CD14-positive monocyte (primary cell): ENCODE data around the gene BMPR1B. TPM values are rescaled to one million over a fixed set of nuclear protein-coding genes. Genes with fewer than 3 reads are reported as not detected.

ENCODE experiments used
- DNase-seq, 3 donors: peaks; one replicate each; pipeline ENCODE4 v3.0.0-alpha.2; 2011 to 2022
- H2AFZ ChIP-seq: 2 replicates; pipeline ENCODE4 v1.6.0; 2012; ENCODE audit warnings: mild to moderate bottlenecking, low read depth, low read length, inconsistent platforms; ENCODE audit not compliant: insufficient read depth, poor library complexity, severe bottlenecking
- H3K27ac ChIP-seq, 2 donors: 1 replicate in 1 of 2; 2 replicates in 1 of 2; pipeline ENCODE4 v1.5.1; 2012 to 2013; ENCODE audit warnings: low read length in 2 of 2, control low read depth in 1 of 2, inconsistent platforms in 1 of 2, low read depth in 1 of 2, mild to moderate bottlenecking in 1 of 2
- H3K27me3 ChIP-seq, 2 donors: one replicate each; pipeline versions ENCODE4 v1.6.0 to v1.6.1; 2011 to 2013; ENCODE audit warnings: low read length in 2 of 2; ENCODE audit not compliant: control insufficient read depth in 2 of 2, insufficient read depth in 2 of 2
- H3K36me3 ChIP-seq, 2 donors: replicated peaks in 1 of 2; 1 replicate in 1 of 2; 2 replicates in 1 of 2; pipeline versions ENCODE4 v1.5.1 to v1.6.1; 2012 to 2013; ENCODE audit warnings: low read length in 2 of 2, control low read depth in 1 of 2, inconsistent platforms in 1 of 2, mild to moderate bottlenecking in 1 of 2; ENCODE audit not compliant: insufficient read depth in 2 of 2, control insufficient read depth in 1 of 2
- H3K4me1 ChIP-seq, 2 donors: 1 replicate in 1 of 2; 2 replicates in 1 of 2; pipeline versions ENCODE4 v1.5.1 to v1.6.1; 2012 to 2013; ENCODE audit warnings: low read length in 2 of 2, control low read depth in 1 of 2, inconsistent platforms in 1 of 2, mild to moderate bottlenecking in 1 of 2, moderate library complexity in 1 of 2; ENCODE audit not compliant: insufficient read depth in 2 of 2, control insufficient read depth in 1 of 2
- H3K4me2 ChIP-seq: replicated peaks from 2 replicates; pipeline ENCODE3; 2012; ENCODE audit warnings: low read length, moderate library complexity, mild to moderate bottlenecking; ENCODE audit not compliant: poor library complexity, severe bottlenecking; ENCODE audit errors: extremely low read depth
- H3K4me3 ChIP-seq, 3 experiments: fragments of 200-600 bp in 1 of 3; sonication (generic) in 1 of 3; replicated peaks in 1 of 3; 1 replicate in 2 of 3; 2 replicates in 1 of 3; pipeline ENCODE4 v1.5.1; 2011 to 2013; ENCODE audit warnings: low read length in 3 of 3, mild to moderate bottlenecking in 3 of 3, control low read depth in 2 of 3, low read depth in 2 of 3, inconsistent platforms in 1 of 3, moderate library complexity in 1 of 3
- H3K79me2 ChIP-seq: 2 replicates; pipeline ENCODE4 v1.6.0; 2012; ENCODE audit warnings: mild to moderate bottlenecking, control low read depth, inconsistent platforms, low read length, moderate library complexity; ENCODE audit not compliant: insufficient read depth
- H3K9ac ChIP-seq: 2 replicates; pipeline ENCODE4 v1.6.0; 2017; ENCODE audit warnings: low read length, mild to moderate bottlenecking; ENCODE audit not compliant: insufficient read depth, poor library complexity, severe bottlenecking
- H3K9me3 ChIP-seq, 2 donors: replicated peaks in 1 of 2; 1 replicate in 1 of 2; 2 replicates in 1 of 2; pipeline versions ENCODE4 v1.5.1 to v1.6.1; 2012 to 2013; ENCODE audit warnings: low read length in 2 of 2, control low read depth in 1 of 2; ENCODE audit not compliant: control insufficient read depth in 1 of 2, insufficient read depth in 1 of 2
- H4K20me1 ChIP-seq: 2 replicates; pipeline ENCODE4 v1.6.0; 2012; ENCODE audit warnings: mild to moderate bottlenecking, low read length, control low read depth, moderate library complexity; ENCODE audit not compliant: insufficient read depth
- H3K27ac Mint-ChIP-seq, 7 donors: one replicate each; pipeline ENCODE4 v1.8.0; 2020; ENCODE audit warnings: mild to moderate bottlenecking in 7 of 7, mixed read lengths in 7 of 7, moderate library complexity in 6 of 7, inconsistent platforms in 2 of 7
- H3K27me3 Mint-ChIP-seq, 3 donors: one replicate each; pipeline ENCODE4 v1.8.0; 2021 to 2022; ENCODE audit warnings: low read depth in 3 of 3, mild to moderate bottlenecking in 3 of 3, mixed read lengths in 3 of 3, moderate library complexity in 3 of 3, inconsistent platforms in 1 of 3
- H3K36me3 Mint-ChIP-seq, 2 donors: one replicate each; pipeline ENCODE4 v1.8.0; 2020; ENCODE audit warnings: mixed read lengths in 2 of 2, inconsistent platforms in 1 of 2, mild to moderate bottlenecking in 1 of 2
- H3K4me1 Mint-ChIP-seq: one replicate; pipeline ENCODE4 v1.8.0; 2020; ENCODE audit warnings: mild to moderate bottlenecking, mixed read lengths
- H3K4me3 Mint-ChIP-seq, 2 donors: one replicate each; pipeline ENCODE4 v1.8.0; 2020; ENCODE audit warnings: mild to moderate bottlenecking in 2 of 2, mixed read lengths in 2 of 2, moderate library complexity in 1 of 2
- H3K9me3 Mint-ChIP-seq, 7 donors: one replicate each; pipeline ENCODE4 v1.8.0; 2020 to 2022; ENCODE audit warnings: mixed read lengths in 7 of 7, mild to moderate bottlenecking in 6 of 7, moderate library complexity in 6 of 7, inconsistent platforms in 2 of 7
- WGBS: methylation state at CpG from one replicate; pipeline ENCODE4 v1.1.5; 2013; ENCODE audit warnings: missing lambda C conversion rate; ENCODE audit not compliant: insufficient coverage; 5-methylcytosine and 5-hydroxymethylcytosine counted together
- intact Hi-C, 2 donors: fragments of 100-400 bp; cut with micrococcal nuclease; formaldehyde crosslinking; loops; one replicate each; pipeline versions ENCODE4 v1.15.0 to v1.15.1; 2023
- polyA plus RNA-seq, 3 donors: library from polyadenylated mRNA; depleted of rRNA in 1 of 3; unstranded in 2 of 3; stranded (reverse) in 1 of 3; fragments of 300-500 nt in 2 of 3; fragments of >200 nt in 1 of 3; fragmentation: Illumina TruSeq in 2 of 3; gene quantifications; 1 replicate in 2 of 3; 2 replicates in 1 of 3; pipeline ENCODE4 v1.2.3, GENCODE V29; 2012 to 2021
- TF ChIP-seq, protein P1 (sequence below): fragments of 200-600 bp; IDR thresholded peaks from one replicate; pipeline ENCODE4 v1.8.0; 2022; ENCODE audit warnings: antibody characterized with exemption, mild to moderate bottlenecking

BMPR1B gene
- polyA plus RNA-seq, 3 donors: not detected

DNA sequence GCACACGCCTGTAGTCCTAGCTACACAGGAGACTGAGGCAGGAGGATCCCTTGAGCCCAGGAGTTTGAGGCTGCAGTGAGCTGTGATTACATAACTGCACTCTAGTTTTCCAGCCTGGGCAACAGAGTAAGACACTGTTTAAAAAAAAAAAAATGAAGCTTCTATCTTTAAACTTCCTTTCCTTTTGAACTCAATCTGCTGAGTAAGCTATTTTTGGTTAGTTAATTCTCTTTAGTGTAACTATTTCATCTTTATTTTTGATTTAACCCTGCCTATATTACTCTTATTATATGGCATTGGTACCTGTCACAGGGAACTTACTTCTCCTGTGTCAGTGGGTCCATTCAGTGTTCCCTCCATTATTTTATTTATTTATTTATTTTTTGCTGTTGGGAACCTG lies 160.8 kb downstream of the BMPR1B start:
- Histone ChIP-seq H2AFZ (no peak overlapping the region), H3K4me2 (no peak overlapping the region), H3K27ac (no peak overlapping the region), H3K9me3 (peaks cover 0 to 7% of the 10 kb centered on the region in 2 donors), H3K9ac (no peak overlapping the region), H3K36me3 (no peaks in the 10 kb centered on the region), H3K27me3 (no peaks in the 10 kb centered on the region), H4K20me1 (no peaks in the 10 kb centered on the region), H3K79me2 (no peaks in the 10 kb centered on the region), H3K4me3 (no peak overlapping the region), H3K4me1 (no peaks in the 10 kb centered on the region)
- TF ChIP-seq, protein P1, sequence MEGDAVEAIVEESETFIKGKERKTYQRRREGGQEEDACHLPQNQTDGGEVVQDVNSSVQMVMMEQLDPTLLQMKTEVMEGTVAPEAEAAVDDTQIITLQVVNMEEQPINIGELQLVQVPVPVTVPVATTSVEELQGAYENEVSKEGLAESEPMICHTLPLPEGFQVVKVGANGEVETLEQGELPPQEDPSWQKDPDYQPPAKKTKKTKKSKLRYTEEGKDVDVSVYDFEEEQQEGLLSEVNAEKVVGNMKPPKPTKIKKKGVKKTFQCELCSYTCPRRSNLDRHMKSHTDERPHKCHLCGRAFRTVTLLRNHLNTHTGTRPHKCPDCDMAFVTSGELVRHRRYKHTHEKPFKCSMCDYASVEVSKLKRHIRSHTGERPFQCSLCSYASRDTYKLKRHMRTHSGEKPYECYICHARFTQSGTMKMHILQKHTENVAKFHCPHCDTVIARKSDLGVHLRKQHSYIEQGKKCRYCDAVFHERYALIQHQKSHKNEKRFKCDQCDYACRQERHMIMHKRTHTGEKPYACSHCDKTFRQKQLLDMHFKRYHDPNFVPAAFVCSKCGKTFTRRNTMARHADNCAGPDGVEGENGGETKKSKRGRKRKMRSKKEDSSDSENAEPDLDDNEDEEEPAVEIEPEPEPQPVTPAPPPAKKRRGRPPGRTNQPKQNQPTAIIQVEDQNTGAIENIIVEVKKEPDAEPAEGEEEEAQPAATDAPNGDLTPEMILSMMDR: no peak
- no peak overlapping the region for H3K27ac Mint-ChIP-seq
- 80% methylated on average over 1 of the region's 1 CpG for WGBS
- H3K36me3 Mint-ChIP-seq: no peaks in the 10 kb centered on the region
- intact Hi-C loops: no loop called here
- H3K4me1 Mint-ChIP-seq: no peaks in the 10 kb centered on the region
- peaks cover 0 to 11% (median 5%) of the 10 kb centered on the region in 7 donors for H3K9me3 Mint-ChIP-seq
- peaks cover 0 to 1% (median 0%) of the 10 kb centered on the region in 3 donors for H3K27me3 Mint-ChIP-seq
- H3K4me3 Mint-ChIP-seq: no peak overlapping the region
- DNase-seq: no peak

DNA sequence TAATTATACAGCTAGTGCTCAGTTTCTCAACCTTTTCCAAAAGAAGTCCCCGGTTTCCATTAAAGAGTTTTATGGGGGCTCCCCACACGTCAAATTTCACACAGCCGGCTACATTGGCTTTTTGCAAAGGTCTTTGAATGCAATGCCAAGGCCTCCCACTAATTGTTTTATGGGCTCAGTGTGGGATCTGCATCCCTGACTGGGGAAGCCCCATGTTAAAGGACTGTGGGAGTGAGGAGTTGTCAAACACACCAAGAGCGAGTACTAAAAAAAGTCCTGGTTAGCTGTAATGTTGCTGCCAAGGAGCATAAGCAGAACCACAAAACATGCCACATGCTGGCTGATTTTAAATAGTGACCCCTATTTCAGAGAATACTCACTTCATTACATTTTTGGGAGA lies 162.6 kb downstream of the BMPR1B start:
- H3K4me3 Mint-ChIP-seq: no peak overlapping the region
- H2AFZ ChIP-seq: no peak overlapping the region
- no peaks in the 10 kb centered on the region for H4K20me1 ChIP-seq
- no peak overlapping the region for H3K27ac ChIP-seq
- H3K27me3 Mint-ChIP-seq: peaks cover 0 to 1% (median 0%) of the 10 kb centered on the region in 3 donors
- no peaks in the 10 kb centered on the region for H3K36me3 Mint-ChIP-seq
- H3K4me2 ChIP-seq: no peak overlapping the region
- H3K27me3 ChIP-seq: no peaks in the 10 kb centered on the region
- TF ChIP-seq, protein P1: no peak
- no peaks in the 10 kb centered on the region for H3K36me3 ChIP-seq
- H3K4me1 ChIP-seq: no peaks in the 10 kb centered on the region
- intact Hi-C loops: no loop called here
- DNase-seq: no peak
- no peaks in the 10 kb centered on the region for H3K79me2 ChIP-seq
- H3K27ac Mint-ChIP-seq: no peak overlapping the region
- H3K9me3 Mint-ChIP-seq: peaks cover 0 to 11% (median 4%) of the 10 kb centered on the region in 7 donors
- peaks cover 0 to 7% of the 10 kb centered on the region in 2 donors for H3K9me3 ChIP-seq
- no peaks in the 10 kb centered on the region for H3K4me1 Mint-ChIP-seq
- no CpG with 5 or more reads among the region's 4 CpGs for WGBS
- no peak overlapping the region for H3K9ac ChIP-seq
- no peak overlapping the region for H3K4me3 ChIP-seq
